Sigmoid colon (tissue), 3 donors: Measurements from ENCODE around the gene LYVE1.
"Not testable (repeated sequence)": the region's sequence is repeated elsewhere in the genome, so short reads cannot be mapped to it uniquely, and the experiment has no call there.

ENCODE experiments used
- CTCF ChIP-seq, 4 experiments: fragments of 450-650 bp in 3 of 4; fragments of 200-600 bp in 1 of 4; IDR thresholded peaks; one replicate each; pipeline ENCODE4 v1.5.1; 2016 to 2019; ENCODE audit warnings: antibody characterized with exemption in 4 of 4, mild to moderate bottlenecking in 3 of 4, moderate library complexity in 2 of 4
- POLR2A ChIP-seq, 2 donors: fragments of 450-650 bp; IDR thresholded peaks; one replicate each; pipeline ENCODE4 v1.6.1; 2016; ENCODE audit warnings: antibody characterized with exemption in 2 of 2, mild to moderate bottlenecking in 2 of 2, moderate library complexity in 2 of 2

- TF ChIP-seq CTCF, POLR2A (IDR thresholded peaks at IDR 0.05): not testable (repeated sequence)
Observed at GRCh38 chr11:10595840-10596239, 27.4 kb upstream of the LYVE1 start.
